ENCODE data around the gene NAGS. TPM values are rescaled to one million over a fixed set of nuclear protein-coding genes. Genes with fewer than 3 reads are reported as not detected.

The NAGS gene
- total RNA-seq, 4 donors from 2014 or later, result 0.73 to 1.9 (median 0.99) TPM

- 85% methylated on average over 4 of the region's 4 CpGs for WGBS
- DNase-seq (ENCODE audit: low spot score in 2 of 2), result no peak
- Histone ChIP-seq H3K36me3 (no peaks in the 10 kb centered on the region), H3K27me3 (peaks cover 44% of the 10 kb centered on the region), H3K4me1 (peaks cover 10% of the 10 kb centered on the region), H3K4me3 (no peak overlapping the region), H3K27ac (no peak overlapping the region), H3K9me3 (no peaks in the 10 kb centered on the region)
- TF ChIP-seq EP300 (IDR thresholded peaks at IDR 0.05) (no peak), CTCF (IDR thresholded peaks at IDR 0.05) (no peak), POLR2AphosphoS5 (IDR thresholded peaks at IDR 0.05) (no peak), POLR2A (IDR thresholded peaks at IDR 0.05) (no peak)
Measured at GRCh38 chr17:43979671-43980070, 24.8 kb upstream of the NAGS start.

DNA sequence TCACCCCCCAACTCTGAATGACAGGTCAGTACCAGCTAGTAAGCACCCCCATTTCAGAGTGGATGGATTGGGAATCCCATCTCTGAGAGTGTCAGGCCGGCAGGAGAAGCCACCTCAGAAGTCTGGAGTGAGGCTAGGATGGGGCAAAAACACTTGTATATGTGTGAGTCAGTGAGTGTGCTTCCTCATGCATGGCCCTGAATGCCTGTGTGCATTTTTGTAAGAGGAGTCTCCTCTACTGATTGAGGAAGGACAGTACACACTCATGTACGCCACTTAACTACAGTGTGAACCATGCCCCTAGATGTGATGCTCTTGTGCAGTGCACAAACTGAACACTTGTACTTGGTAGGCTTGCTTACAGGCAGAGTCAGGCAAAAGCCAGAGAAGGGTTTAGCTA is 22.3 kb upstream of the NAGS start:
- H3K4me1 ChIP-seq, result peaks cover 10% of the 10 kb centered on the region
- no peak overlapping the region for H3K27ac ChIP-seq
- TF ChIP-seq EP300 (IDR thresholded peaks at IDR 0.05) (no peak), POLR2A (IDR thresholded peaks at IDR 0.05) (no peak), POLR2AphosphoS5 (IDR thresholded peaks at IDR 0.05) (no peak), CTCF (IDR thresholded peaks at IDR 0.05) (no peak)
- no peak overlapping the region for H3K4me3 ChIP-seq
- 83% methylated on average over 2 of the region's 2 CpGs for WGBS
- peaks cover 50% of the 10 kb centered on the region for H3K27me3 ChIP-seq
- no peaks in the 10 kb centered on the region for H3K36me3 ChIP-seq
- no peak for DNase-seq (ENCODE audit: low spot score in 2 of 2)
- no peaks in the 10 kb centered on the region for H3K9me3 ChIP-seq

DNA sequence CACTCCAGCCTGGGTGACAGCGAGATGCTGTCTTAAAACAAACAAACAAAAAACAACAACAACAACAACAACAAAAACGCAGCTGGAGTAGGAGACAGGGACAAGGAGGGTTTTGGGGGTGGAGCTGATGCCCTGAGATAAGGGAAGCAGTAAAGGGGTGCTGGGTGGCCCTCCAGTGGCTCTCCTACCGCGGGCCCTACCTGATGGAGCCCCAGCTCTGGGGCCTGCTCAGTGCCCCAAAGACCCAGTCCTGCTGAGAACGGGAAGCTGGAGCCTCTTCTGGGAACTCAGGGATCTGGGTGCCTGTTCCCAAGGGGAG is 21.3 kb upstream of the NAGS start:
- no peak overlapping the region for H3K4me3 ChIP-seq

DNA sequence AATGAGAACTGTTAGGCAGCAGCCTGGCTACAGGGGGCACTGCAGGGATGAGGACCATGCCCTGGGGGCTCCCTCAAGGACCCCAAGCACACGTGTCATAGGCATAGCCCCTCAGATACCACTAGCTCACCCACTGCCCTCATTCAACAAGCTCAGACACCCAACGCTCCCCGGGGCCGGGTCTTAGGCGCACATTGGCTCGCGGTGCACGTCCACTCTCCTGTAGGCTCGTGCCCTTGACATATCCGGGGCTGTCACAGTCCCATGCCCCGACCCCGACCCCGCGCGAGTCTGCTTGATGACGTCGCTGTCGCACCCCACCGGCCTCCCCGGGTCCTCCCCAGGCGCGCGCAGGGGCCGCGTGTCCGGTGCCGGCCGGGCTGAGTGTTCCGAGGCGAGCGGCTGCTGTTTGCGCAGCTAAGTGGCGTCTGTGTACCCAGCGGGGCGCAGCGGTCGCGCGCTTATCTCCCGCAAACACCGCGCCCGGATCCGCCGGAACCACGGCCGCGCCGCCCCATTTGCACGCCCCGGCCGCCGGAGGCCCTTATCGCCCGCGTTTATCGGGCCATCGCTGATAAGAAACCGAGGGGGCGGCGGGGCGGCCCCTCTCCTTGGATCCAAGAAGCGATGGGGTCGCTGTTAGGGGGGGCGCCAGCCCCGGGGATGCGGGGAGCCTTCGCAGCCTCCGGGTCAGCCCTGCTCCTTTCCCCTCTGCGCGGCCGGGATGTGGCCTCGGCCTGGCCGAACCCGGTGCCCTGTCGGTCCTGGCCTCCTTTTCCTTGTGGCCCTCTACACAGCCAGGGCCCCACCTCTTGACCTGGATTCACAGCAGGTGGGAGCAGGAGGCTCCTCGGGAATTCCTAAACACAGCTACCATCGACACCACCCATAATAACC is 20.7 kb upstream of the NAGS start:
- no peak overlapping the region for H3K27ac ChIP-seq
- 7% methylated on average over 24 of the region's 78 CpGs for WGBS
- peaks cover 53% of the 10 kb centered on the region for H3K27me3 ChIP-seq

More for the DNA sequence above, 21.3 kb upstream of the NAGS start:
- H3K36me3 ChIP-seq, result no peaks in the 10 kb centered on the region
- TF ChIP-seq POLR2AphosphoS5 (IDR thresholded peaks at IDR 0.05) (no peak), CTCF (IDR thresholded peaks at IDR 0.05) (no peak), EP300 (IDR thresholded peaks at IDR 0.05) (no peak), POLR2A (IDR thresholded peaks at IDR 0.05) (no peak)
- H3K27me3 ChIP-seq, result peaks cover 53% of the 10 kb centered on the region
- peaks cover 10% of the 10 kb centered on the region for H3K4me1 ChIP-seq
- 27% methylated on average over 5 of the region's 5 CpGs for WGBS
- no peak overlapping the region for H3K27ac ChIP-seq
- DNase-seq (ENCODE audit: low spot score in 2 of 2), result no peak
- no peaks in the 10 kb centered on the region for H3K9me3 ChIP-seq

More for the DNA sequence above, 20.7 kb upstream of the NAGS start:
- Histone ChIP-seq H3K36me3 (no peaks in the 10 kb centered on the region), H3K4me1 (peaks cover 10% of the 10 kb centered on the region), H3K9me3 (no peaks in the 10 kb centered on the region), H3K4me3 (peak overlapping the region; percentile 45)
- no peak for TF ChIP-seq CTCF (IDR thresholded peaks at IDR 0.05)
- no peak for TF ChIP-seq POLR2A (IDR thresholded peaks at IDR 0.05)
- TF ChIP-seq EP300 (IDR thresholded peaks at IDR 0.05), result no peak
- no peak for TF ChIP-seq POLR2AphosphoS5 (IDR thresholded peaks at IDR 0.05)
- no peak for DNase-seq (ENCODE audit: low spot score in 2 of 2)
